UCSD-AML1 (cell line): ENCODE measurements around the gene PMPCA.
"Not testable (repeated sequence)": the region's sequence is repeated elsewhere in the genome, so short reads cannot be mapped to it uniquely, and the experiment has no call there.

Experiments
- DNase-seq: peaks from one replicate; lab custom pipeline; 2025; ENCODE audit not compliant: unreplicated experiment; lab: John Stamatoyannopoulos, UW

PMPCA gene

DNA sequence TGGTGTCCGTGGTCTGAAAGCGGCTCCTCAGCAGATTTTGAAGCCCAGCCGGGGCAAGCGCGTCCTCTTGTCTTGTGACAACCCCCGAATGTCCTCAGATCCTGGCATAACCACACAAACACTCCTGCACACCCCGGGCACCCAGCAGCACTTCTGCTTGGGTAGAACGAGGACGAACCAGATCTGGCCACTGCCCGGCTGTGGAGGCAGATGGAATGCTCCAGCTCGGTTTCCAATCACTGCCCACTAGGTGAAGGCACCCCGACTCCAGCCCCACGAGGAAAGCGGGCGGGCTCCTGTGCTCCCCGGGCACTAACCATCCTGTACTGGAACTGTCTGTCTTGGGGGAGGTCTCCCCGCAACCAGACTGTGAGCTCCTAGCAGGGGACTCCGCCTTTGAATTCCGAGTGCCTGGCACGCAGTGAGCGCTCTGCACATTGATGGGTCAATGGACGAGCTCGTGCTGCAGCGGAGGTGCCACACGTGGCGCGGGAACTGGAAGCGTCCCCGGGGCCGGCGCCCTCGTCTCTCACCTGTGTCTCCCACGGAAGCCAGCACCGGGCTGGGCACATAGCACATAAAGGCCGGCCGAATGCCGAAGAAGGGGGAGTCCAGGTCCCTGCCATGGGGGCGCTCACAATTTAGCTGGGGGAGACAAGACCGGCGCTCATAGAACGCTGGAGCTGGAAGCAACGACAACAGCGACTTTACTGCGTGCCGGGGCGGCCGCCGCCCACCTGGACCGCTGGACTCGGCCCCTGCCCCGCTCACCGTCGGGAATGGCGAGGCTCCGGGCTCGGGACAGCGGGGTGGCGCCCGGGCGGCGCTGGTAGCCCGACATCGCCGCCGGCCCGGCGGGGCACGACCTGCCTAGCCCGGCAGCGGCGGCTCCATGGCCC is 652 bp upstream of the PMPCA start:
- peak; percentile 33 for DNase-seq

DNA sequence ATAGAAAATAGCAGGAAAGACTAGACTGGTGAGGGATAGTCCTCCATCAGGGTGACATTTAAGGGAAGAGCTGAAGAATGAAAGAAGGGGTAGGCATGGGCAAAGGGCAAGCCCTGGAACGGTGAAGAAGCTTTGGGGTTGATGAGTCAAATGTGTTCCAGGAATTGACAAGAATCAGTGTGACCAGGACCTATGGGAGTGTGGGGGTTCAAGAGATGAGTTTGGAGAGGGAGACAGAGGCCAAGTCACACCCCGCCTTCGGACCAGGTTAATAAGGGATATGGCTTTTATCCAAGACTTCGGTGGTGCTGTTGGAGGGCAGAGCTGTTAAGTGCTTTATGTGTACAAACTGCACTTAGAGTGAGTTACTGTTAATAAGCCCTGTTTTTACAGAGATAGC is 920 bp downstream of the PMPCA start:
- DNase-seq: no peak

DNA sequence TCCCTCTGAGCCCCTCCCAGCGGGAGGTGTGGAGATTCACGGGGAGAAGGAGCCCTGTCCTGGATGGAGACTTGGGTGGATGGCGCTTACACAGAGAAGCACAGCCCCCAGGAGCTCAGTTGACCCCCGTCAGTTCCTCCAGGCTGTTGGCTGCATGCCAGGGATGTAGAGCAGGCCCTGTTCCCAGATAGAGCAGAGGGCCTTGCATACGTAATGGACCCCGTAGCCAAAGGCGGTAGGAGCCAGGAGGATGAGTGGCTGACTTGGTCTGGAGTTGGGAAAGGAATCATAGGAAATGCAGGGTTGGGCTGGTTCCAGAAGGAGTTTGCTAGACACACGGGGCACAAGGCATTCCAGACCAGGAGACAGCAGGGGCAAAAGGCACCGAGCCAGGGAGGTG is 2.5 kb downstream of the PMPCA start:
- DNase-seq: no peak

DNA sequence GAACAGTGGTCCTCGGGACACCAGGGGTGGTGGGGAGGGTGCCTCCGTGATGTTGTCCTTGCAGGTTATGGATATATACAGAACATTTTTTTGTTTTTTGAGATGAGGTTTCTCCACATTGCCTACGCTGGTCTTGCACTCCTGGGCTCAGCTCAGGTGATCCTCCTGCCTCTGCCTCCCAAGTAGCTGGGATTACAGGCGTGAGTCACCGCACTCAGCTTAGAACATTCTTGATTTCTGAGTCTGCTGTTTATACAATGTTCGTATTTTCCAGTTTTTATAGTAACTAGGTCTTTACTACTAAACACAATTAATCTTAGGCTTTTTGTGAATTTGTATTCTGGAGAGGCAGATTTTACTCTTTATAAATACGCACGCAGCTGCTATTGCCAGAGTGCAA is 6.0 kb downstream of the PMPCA start:
- DNase-seq: no peak

DNA sequence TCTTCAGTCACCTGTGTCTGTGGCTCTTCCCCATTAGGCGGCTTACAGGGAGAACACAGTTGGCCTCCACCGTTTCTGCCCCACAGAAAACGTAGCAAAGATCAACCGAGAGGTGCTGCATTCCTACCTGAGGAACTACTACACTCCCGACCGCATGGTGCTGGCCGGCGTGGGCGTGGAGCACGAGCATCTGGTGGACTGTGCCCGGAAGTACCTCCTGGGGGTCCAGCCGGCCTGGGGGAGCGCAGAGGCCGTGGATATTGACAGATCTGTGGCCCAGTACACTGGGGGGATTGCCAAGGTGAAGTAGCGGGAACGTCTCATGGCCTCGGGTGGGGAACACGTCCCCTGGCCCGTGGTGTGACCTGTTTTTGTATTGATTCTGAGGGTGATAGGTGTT is 6.5 kb downstream of the PMPCA start:
- no peak for DNase-seq

DNA sequence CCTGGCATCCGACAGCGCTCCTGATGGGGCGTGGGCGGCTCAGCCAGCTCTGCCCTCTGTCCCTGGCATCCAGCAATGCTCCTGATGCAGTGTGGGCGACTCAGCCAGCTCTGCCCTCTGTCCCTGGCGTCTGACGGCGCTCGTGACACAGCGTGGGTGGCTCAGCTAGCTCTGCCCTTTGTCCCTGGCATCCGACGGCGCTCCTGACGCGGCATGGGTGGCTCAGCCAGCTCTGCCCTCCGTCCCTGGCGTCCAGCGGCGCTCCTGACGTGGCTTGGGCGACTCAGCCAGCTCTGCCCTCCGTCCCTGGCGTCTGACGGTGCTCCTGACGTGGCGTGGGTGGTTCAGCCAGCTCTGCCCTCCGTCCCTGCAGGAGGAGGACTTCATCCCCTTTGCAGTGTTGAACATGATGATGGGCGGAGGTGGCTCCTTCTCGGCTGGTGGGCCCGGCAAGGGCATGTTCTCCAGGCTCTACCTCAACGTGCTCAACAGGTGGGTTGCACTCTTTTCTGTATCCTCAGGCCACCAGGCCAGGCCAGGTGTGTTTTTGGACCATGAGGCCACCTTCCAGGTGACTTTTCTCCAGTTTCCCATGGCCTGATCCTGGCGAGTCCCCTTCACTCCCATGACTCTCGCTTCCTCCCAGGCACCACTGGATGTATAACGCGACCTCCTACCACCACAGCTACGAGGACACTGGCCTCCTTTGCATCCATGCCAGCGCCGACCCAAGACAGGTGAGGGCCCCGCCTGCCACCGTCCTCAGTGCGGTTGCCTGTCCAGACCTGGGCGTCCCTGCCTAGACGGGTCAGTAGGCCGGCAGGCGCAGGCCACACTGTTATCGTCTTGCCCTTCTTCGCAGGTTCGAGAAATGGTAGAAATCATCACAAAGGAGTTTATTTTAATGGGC is 8.0 kb downstream of the PMPCA start:
- no peak for DNase-seq

DNA sequence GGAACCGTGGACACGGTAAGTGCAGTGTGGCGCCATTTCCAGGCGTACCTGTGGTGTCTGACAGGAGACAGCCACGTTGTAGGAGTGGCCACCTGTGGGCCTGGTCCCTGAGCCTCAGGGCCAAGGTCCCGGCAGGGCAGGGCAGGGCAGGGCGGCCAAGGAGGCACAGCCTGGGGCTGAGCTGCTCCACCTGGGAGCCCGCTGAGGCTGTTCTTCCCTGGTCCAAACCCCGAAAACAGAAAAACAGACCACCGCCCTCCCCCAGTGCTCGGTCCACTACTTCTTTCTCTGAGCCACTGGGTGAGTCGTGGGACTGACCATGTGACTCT is 8.6 kb downstream of the PMPCA start:
- DNase-seq: no peak

DNA sequence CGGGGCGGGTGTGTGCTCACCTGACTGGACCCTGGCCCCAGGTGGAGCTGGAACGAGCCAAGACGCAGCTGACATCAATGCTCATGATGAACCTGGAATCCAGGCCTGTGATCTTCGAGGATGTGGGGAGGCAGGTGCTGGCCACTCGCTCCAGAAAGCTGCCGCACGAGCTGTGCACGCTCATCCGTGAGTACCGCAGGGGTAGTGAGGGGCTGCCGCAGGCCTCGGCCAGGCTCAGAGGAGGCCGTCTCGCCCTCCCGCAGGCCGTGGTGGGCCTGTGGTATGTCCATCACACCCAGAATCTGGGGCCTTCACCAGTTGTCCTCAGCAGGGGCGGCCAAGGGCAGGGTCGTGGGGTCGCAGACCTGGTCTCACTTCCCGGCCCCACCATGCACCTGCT is 11.3 kb downstream of the PMPCA start:
- no peak for DNase-seq

DNA sequence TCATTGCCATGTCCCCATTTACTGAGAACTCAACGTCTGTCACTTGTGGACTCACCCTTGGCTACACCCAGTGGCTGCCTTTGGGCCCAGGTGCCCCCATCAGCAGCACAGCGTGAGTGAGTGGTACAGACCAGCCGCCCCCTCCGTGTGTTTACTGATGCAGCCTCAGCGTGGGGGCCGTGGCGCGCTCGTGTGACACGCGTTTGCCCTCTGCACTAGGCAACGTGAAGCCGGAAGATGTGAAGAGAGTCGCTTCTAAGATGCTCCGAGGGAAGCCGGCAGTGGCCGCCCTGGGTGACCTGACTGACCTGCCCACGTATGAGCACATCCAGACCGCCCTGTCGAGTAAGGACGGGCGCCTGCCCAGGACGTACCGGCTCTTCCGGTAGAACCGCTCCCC is 12.4 kb downstream of the PMPCA start:
- DNase-seq: no peak

DNA sequence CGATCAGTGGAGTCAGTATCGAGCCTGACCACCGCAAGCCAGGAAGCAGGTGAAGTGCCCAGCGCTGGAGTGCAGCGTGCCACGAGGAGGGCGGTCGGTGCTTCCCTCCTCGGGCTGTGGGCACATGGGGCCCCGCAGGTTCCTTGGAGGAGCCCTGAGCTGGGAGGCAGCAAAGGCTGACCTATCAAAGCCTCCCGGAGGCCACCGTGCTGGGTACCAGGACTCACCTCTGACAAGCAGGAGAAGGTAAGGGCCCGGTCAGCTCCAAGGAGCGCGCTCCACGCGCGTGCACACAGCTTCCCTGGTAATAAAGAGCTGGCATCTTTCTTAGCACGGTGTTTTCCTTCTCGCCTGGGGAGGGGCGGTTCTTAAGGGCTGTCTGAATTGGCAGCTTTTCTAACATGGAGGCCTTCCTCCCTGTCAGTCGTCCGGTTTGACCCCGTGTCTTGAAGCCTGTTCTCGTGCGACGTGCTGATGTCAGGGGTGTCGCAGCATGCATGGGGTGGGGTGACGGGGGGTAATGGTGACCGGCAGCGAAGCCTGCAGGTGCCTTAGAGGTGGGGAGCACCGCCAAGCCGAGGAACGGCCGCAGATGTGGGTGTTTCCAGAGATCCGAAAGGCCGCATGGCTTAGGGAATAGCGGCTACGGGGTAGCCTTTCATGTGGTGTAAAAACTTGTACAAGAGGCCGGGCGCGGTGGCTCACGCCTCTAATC is 13.1 kb downstream of the PMPCA start:
- no peak for DNase-seq

DNA sequence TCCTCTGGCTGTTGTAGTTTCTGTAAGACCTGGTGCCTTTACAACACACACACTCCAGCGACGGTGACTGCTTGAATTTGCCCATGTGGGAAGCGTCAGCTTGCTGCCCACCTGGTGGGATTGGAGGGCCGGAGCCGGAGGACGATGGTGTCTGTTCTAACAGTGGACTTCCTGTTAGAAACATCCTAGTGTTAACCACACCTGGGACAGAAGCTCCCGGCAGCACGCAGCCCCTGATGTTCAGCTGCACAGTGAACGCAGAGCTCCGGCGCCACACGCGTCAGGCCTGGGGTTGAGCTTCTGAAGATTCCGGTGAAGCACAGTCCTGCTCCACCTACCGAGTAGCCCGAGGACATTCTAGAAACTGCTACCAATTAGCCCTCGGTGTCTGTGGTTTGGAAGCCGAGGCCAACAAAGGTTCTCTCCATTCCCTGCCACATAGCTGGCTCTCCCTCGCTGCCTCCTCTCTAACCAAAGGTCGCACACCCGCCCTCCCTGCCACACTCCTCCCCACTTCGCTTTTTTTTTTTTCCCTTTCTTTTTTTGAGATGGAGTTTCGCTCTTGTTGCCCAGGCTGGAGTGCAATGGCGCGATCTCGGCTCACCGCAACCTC is 14.4 kb downstream of the PMPCA start:
- no peak for DNase-seq

DNA sequence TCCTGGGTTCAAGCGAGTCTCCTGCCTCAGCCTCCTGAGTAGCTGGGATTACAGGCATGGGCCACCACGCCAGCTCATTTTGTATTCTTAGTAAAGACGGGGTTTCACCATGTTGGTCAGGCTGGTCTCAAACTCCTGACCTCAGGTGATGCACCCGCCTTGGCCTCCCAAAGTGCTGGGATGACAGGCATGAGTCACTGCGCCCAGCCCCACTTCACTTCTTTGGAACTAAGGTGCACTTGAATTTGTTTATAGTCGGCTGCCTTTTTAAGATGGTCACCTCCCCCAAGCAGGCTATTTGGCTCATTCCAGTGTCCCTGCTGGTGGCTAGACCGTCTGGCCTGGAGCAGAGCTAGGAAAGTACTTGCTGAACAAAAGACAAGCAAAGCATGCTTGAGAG is 14.9 kb downstream of the PMPCA start:
- DNase-seq: not testable (repeated sequence)

DNA sequence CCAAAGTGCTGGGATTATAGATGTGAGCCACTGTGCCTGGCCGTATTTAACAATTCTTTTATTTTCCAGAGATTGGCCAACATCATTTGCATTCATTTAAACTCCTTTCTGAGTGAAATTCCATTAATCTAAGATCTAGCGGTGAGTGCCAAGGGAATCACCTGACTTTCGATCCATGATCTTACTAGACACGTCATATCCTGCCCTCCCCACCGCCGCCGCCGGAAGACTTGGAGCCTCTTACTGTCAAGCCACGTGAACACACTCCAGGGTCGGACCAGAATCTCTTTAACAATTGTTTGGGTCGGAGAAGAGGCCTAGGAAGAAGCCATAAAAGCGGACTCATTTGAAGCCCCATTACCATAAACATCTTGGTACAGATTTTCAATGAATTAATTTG is 16.3 kb downstream of the PMPCA start:
- no peak for DNase-seq

DNA sequence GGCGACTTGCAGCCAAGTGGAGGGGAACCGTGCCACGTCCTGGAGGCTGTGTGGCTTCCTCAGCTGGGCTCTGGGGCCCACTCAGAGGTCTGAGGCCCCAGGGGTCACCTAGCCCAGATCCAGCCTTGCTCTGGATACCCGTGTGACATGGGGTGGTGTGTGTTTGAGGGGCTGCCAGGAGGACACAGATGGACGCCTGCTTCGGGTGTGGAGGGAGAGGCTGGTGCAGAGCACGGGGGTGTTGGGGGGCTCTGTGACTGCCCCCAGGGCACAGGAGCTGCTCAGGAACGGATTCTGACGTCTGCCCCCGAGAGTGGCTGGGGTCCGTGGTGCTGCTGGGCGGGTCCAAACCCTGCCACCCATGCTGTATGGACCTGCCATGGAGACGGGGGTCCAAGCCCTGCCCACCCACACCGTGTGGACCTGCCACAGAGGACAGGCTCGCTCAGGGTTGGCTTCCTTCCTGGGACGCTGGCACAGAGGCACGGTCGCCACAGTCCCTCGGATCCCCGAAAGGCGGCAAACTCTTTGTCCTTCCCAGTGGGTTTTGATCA is 18.7 kb downstream of the PMPCA start:
- no peak for DNase-seq

DNA sequence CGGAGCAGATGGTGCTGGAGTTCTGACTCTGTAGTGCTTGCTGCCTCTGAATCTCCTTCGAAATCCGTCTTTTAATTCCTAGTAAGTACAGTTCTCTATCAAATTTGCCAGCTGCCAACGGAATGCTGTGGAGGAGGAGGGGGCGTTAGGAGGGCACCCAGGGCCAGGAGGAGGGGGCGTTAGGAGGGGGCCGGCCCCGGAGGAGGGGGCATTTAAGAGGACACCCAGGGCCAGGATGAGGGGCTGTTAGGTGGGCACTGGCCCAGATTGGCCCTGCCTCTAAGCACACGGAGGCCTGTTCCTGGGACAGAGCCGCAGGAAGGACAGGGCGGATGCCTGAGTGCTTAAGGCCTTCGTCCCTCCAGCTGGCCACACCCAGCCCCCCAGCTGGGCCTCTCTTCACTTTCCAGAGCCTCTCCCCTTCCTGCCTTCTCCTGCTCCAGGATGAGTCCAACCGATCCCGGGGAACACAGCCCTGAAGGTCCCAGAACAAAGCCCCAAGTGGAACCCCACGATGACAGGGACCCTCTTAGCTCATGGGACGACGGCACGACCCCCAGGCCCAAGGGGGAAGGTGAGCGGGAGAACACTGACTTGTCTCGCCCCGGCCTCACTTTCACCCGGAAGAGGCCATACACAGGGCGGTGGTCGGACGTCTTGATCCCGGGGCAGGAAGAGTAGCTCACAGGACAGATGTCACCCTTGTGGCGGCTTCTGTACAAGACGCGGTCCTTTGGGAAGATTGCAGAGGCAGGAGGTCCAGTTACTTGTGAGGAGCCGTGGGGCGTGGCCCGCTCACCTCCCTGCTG is 19.4 kb downstream of the PMPCA start:
- DNase-seq: no peak

DNA sequence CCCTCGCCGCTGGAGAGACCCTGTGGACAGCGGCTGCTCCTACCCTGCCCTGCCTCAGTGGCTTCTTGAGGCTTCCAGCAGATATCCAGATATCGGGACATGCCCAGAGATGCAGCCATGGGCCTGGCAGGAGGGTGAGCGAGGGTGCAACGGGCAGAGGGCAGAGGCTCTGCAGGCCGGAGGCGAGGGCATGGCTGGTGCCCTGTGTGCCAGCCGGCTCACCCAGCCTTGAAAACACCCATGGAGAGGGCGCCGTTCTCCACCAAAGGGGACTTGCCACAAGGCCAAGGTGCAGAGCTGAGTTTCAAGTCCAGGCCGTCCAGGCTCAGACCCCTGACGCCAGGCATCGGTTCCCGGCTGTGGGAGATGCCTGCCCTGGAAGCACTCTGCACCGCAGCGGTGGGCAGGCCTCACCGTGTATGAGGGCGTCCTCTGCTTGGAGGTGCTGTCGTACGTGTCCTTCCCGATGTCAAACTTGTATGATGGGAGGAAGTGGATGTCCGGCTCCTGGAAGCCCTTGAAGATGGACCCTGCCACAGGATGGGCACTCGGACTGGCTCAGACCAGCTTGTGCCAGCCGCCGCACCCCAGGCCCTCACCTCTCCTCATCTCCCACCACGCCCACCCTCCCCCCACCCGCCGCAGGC is 20.3 kb downstream of the PMPCA start:
- DNase-seq: no peak

DNA sequence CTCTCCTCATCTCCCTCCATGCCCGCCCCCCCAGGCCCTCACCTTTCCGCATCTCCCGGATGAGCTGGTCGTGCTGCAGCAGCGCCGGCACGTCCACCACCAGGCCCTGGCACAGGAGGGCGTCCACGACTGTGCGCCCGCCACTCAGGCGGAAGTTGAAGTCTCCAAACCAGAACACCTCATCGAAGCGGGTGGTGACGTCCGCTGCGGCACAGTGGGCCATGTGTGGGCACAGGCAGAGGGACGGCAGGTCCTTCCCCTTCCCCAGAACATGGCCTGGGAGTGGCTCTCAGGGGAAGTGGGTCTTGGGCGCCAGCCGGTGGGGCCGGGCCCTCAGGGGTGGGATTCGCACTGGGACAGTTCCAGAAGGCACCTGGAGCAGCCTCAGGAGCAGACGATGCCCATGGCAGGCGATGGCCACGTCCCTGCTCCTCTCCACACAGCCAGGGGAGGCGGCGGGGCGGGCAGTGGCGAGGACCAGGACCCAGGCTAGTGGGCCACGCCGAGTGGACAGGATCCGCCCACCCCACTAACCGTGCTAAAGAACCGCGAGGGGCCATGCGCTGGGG is 21.4 kb downstream of the PMPCA start:
- no peak for DNase-seq

DNA sequence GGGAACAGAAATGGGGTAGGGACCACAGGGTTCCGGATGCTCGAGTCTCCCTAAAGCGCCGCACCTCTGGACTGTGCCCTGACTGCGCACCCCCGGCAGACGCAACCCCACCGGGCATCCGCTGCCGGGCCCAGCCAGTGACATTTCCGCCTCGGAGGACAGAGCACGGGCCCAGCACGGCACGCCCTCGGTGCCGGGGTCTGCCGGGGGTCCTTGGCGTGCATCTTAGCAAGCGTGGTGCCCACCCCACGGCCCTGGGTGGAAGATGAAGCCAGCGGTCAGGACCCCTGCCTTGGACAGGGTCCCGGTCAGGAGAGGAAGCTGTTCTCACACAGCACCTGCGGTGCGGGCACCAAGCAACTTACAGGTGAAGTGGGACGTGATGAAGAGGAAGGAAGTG is 22.1 kb downstream of the PMPCA start:
- DNase-seq: no peak

DNA sequence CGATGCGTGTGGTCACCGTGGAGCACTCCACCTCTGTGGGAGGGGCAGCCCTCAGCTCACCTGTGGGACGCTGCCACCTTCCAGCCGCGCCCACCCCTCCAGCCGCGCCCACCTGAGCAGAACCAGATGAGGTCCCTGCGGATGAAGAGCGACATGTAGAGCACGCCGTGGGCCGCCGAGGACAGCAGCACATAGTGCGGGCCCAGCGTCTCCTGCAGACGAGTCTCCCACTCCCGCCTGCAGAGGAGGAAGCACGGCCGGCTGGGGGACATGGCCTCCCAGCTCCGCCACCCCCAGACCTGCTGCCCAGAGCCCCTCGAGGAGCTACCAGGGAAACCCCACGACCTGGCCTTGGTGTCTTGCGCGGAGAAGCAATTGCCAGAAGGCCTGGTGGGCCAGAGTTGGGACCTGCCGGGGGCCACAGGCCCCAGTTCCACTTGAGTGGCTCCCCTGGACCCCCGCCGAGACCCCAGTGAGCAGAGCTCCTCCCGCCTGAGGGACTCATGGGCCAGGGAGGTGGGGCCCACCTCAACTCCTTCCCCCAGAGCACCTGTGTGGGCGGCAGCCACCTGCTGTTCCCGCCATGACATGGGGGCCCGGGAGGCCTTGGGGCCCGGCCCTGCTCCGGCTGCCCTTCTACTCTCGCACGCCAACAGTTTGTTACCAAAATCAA is 22.7 kb downstream of the PMPCA start:
- DNase-seq: no peak
